ENCODE measurements around the gene ADSL. TPM values are rescaled to one million over a fixed set of nuclear protein-coding genes. Genes with fewer than 3 reads are reported as not detected.

Gene ADSL
- total RNA-seq, 1 experiment from 2014 or later = 120 TPM

DNA sequence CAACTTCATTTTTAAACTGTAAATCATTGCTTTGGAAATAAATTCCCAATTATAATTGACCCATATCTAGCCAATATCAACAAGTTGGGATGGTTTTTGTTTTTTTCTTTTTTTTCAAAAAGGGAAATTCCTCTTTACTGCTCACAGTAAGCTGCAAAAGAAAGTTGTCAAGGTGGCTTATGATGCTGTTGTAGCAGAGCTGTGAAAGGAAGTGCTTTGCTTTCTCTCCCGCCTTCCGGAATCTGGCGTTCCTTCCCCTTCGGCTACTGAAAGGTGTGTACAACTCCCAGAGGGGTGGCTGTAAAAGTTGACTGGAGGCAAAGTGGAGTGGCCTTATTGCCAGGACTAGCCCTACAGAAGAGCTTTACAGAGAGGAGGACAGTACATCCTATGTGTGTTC is 16.2 kb upstream of the ADSL start:
- ChIA-PET POLR2A (no interaction called here), CTCF (no interaction called here)
- Histone ChIP-seq H3K4me3 (ENCODE audit: low read depth, low read length) (no peak overlapping the region), H3K36me3 (ENCODE audit: control insufficient read depth, insufficient read depth, low read length) (no peaks in the 10 kb centered on the region; the same call in 1 of the 2 replicates), H3K9me3 (no peaks in the 10 kb centered on the region), H3K27me3 (replicated peaks; ENCODE audit: control insufficient read depth, insufficient read depth, low read length) (no peaks in the 10 kb centered on the region), H3K4me1 (no peaks in the 10 kb centered on the region)
- no TSS peak for BruUV-seq (replicated peaks)
- DNase-seq = no peak
- Mint-ChIP-seq H3K36me3 (ENCODE audit: insufficient read depth, unreplicated experiment) (no peaks in the 10 kb centered on the region), H3K4me3 (ENCODE audit: unreplicated experiment) (no peak overlapping the region), H3K27ac (ENCODE audit: unreplicated experiment) (no peak overlapping the region), H3K9me3 (ENCODE audit: unreplicated experiment) (no peaks in the 10 kb centered on the region), H3K27me3 (ENCODE audit: insufficient read depth, unreplicated experiment) (no peaks in the 10 kb centered on the region), H3K4me1 (ENCODE audit: low read depth, unreplicated experiment) (peaks cover 9% of the 10 kb centered on the region)
- TF ChIP-seq, protein P1, sequence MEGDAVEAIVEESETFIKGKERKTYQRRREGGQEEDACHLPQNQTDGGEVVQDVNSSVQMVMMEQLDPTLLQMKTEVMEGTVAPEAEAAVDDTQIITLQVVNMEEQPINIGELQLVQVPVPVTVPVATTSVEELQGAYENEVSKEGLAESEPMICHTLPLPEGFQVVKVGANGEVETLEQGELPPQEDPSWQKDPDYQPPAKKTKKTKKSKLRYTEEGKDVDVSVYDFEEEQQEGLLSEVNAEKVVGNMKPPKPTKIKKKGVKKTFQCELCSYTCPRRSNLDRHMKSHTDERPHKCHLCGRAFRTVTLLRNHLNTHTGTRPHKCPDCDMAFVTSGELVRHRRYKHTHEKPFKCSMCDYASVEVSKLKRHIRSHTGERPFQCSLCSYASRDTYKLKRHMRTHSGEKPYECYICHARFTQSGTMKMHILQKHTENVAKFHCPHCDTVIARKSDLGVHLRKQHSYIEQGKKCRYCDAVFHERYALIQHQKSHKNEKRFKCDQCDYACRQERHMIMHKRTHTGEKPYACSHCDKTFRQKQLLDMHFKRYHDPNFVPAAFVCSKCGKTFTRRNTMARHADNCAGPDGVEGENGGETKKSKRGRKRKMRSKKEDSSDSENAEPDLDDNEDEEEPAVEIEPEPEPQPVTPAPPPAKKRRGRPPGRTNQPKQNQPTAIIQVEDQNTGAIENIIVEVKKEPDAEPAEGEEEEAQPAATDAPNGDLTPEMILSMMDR (IDR thresholded peaks at IDR 0.05; ENCODE audit: insufficient read depth in 1 of 2, low read depth in 1 of 2, low read length in 1 of 2, severe bottlenecking in 1 of 2, unreplicated experiment in 1 of 2) = no peak
- intact Hi-C loops (cut with micrococcal nuclease; ENCODE audit: unreplicated experiment) = no loop called here

DNA sequence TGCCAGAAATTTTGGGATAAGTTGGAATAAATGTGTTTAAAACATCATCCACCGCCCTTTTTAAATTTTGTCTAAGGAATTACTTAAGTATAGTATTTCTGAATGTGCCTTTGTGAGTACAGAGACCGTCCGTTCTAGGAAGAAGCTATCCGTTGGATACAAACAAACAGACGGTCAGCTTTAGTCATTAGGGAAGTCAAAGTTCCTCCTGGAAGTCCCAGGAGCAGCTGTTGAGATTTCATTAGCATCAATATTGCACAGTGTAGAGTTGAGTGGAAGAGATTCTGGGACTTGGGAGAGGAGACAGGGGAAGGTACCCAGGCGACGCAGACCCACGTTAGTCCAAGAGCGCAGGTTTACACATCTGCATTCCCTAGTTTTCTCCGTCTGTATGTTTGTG is 15.7 kb upstream of the ADSL start:
- no peak for DNase-seq
- no peak overlapping the region for H3K27ac Mint-ChIP-seq (ENCODE audit: unreplicated experiment)
- H3K27me3 Mint-ChIP-seq (ENCODE audit: insufficient read depth, unreplicated experiment) = no peaks in the 10 kb centered on the region
- H3K36me3 ChIP-seq (ENCODE audit: control insufficient read depth, insufficient read depth, low read length) = no peaks in the 10 kb centered on the region
- BruUV-seq (replicated peaks) = no TSS peak
- no peaks in the 10 kb centered on the region for H3K4me1 ChIP-seq
- CTCF ChIA-PET = no interaction called here
- no peak overlapping the region for H3K4me3 Mint-ChIP-seq (ENCODE audit: unreplicated experiment)
- peaks cover 9% of the 10 kb centered on the region for H3K4me1 Mint-ChIP-seq (ENCODE audit: low read depth, unreplicated experiment)
- no peak overlapping the region for H3K4me3 ChIP-seq (ENCODE audit: low read depth, low read length)
- H3K9me3 Mint-ChIP-seq (ENCODE audit: unreplicated experiment) = no peaks in the 10 kb centered on the region
- intact Hi-C loops (cut with micrococcal nuclease; ENCODE audit: unreplicated experiment) = no loop called here
- H3K9me3 ChIP-seq = no peaks in the 10 kb centered on the region
- H3K27me3 ChIP-seq (replicated peaks; ENCODE audit: control insufficient read depth, insufficient read depth, low read length) = no peaks in the 10 kb centered on the region
- POLR2A ChIA-PET = no interaction called here
- H3K36me3 Mint-ChIP-seq (ENCODE audit: insufficient read depth, unreplicated experiment) = no peaks in the 10 kb centered on the region
- TF ChIP-seq, protein P1 (IDR thresholded peaks at IDR 0.05; ENCODE audit: insufficient read depth in 1 of 2, low read depth in 1 of 2, low read length in 1 of 2, severe bottlenecking in 1 of 2, unreplicated experiment in 1 of 2) = no peak

DNA sequence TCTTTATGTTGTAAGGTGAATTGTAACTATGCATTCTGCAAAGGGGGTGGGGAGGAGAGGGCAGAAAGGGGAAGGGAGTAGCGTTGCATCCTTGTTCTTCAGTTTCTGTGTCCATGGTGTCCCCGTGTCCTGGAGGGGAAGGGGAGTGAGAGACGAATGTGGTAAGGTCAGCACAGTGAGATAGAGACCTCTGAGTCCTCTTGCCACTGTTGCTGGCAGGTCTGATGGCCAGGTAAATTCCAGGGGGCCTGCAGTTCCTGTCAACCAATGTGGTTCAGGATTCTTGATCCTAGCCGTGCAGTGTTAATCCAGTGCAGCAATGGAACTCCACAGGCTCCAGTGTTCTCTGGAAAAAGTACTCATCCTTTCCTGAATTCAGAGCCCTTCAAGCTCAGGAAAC is 14.6 kb upstream of the ADSL start:
- no TSS peak for BruUV-seq (replicated peaks)
- intact Hi-C loops (cut with micrococcal nuclease; ENCODE audit: unreplicated experiment) = no loop called here
- Mint-ChIP-seq H3K27ac (ENCODE audit: unreplicated experiment) (no peak overlapping the region), H3K27me3 (ENCODE audit: insufficient read depth, unreplicated experiment) (no peaks in the 10 kb centered on the region), H3K36me3 (ENCODE audit: insufficient read depth, unreplicated experiment) (no peaks in the 10 kb centered on the region), H3K4me1 (ENCODE audit: low read depth, unreplicated experiment) (peaks cover 9% of the 10 kb centered on the region), H3K9me3 (ENCODE audit: unreplicated experiment) (no peaks in the 10 kb centered on the region), H3K4me3 (ENCODE audit: unreplicated experiment) (no peak overlapping the region)
- Histone ChIP-seq H3K4me1 (no peaks in the 10 kb centered on the region), H3K4me3 (ENCODE audit: low read depth, low read length) (no peak overlapping the region), H3K27me3 (replicated peaks; ENCODE audit: control insufficient read depth, insufficient read depth, low read length) (no peaks in the 10 kb centered on the region), H3K36me3 (ENCODE audit: control insufficient read depth, insufficient read depth, low read length) (no peaks in the 10 kb centered on the region), H3K9me3 (no peaks in the 10 kb centered on the region)
- no peak for DNase-seq
- TF ChIP-seq, protein P1 (IDR thresholded peaks at IDR 0.05; ENCODE audit: insufficient read depth in 1 of 2, low read depth in 1 of 2, low read length in 1 of 2, severe bottlenecking in 1 of 2, unreplicated experiment in 1 of 2) = no peak
- CTCF ChIA-PET = no interaction called here
- POLR2A ChIA-PET = no interaction called here
